Prostate gland (tissue), 2 donors: ENCODE data around the gene DPY30.

Experiments used
- POLR2A ChIP-seq: fragments of 450-650 bp; IDR thresholded peaks from one replicate; pipeline ENCODE4 v1.6.1; 2016; ENCODE audit warnings: antibody characterized with exemption, mild to moderate bottlenecking
- POLR2AphosphoS5 ChIP-seq: sonication (generic); formaldehyde crosslinking; IDR thresholded peaks from one replicate; pipeline ENCODE4 v1.6.1; 2017; ENCODE audit warnings: antibody characterized with exemption
- TF ChIP-seq, protein P1 (sequence below), 4 experiments: fragments of 200-600 bp in 2 of 4; fragments of 450-650 bp in 2 of 4; sonication (generic) in 2 of 4; IDR thresholded peaks; 1 replicate in 3 of 4; 2 replicates in 1 of 4; pipeline ENCODE4 v1.5.1; 2016 to 2019; ENCODE audit warnings: antibody characterized with exemption in 4 of 4, mild to moderate bottlenecking in 2 of 4, moderate library complexity in 2 of 4

DNA sequence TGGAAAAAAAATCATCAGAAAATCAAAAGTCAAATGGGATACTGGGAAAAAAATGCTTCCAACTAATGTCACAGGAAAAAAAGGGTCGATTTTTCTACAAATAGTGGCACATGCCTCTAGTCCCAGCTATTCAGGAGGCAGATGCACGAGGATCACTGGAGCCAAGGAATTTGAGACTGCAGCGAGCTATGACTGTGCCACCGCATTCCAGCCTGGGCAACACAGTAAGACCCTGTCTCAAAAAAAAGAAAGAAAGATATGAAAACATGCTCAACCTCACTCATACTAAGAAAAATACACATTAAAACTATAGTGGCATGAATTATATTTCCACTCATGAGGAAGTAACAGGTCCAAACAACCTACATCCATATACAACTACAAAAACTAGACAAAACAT lies 46.7 kb downstream of the DPY30 start:
- TF ChIP-seq, protein P1, sequence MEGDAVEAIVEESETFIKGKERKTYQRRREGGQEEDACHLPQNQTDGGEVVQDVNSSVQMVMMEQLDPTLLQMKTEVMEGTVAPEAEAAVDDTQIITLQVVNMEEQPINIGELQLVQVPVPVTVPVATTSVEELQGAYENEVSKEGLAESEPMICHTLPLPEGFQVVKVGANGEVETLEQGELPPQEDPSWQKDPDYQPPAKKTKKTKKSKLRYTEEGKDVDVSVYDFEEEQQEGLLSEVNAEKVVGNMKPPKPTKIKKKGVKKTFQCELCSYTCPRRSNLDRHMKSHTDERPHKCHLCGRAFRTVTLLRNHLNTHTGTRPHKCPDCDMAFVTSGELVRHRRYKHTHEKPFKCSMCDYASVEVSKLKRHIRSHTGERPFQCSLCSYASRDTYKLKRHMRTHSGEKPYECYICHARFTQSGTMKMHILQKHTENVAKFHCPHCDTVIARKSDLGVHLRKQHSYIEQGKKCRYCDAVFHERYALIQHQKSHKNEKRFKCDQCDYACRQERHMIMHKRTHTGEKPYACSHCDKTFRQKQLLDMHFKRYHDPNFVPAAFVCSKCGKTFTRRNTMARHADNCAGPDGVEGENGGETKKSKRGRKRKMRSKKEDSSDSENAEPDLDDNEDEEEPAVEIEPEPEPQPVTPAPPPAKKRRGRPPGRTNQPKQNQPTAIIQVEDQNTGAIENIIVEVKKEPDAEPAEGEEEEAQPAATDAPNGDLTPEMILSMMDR (IDR thresholded peaks at IDR 0.05), result no peak
- no peak for TF ChIP-seq POLR2A
- TF ChIP-seq POLR2AphosphoS5, result no peak
